Thoracic aorta (tissue), 2 donors: Measurements from ENCODE around the gene TTLL11. TPM values are rescaled to one million over a fixed set of nuclear protein-coding genes. Genes with fewer than 3 reads are reported as not detected.

Experiments used
- ATAC-seq: fragments of 150-250 bp; one replicate; pipeline ENCODE4 v1.8.0; 2017; ENCODE audit warnings: low read depth; ENCODE audit not compliant: insufficient number of reproducible peaks, low FRiP score
- DNase-seq: peaks from one replicate; pipeline ENCODE4 v3.0.0-alpha.2; 2020; ENCODE audit warnings: low spot score
- H3K27ac ChIP-seq, 2 donors: fragments of 200-600 bp; sonication (generic); 1 replicate in 1 of 2; 2 replicates in 1 of 2; pipeline ENCODE4 v1.5.1; 2016; ENCODE audit warnings: mild to moderate bottlenecking in 2 of 2, moderate library complexity in 2 of 2
- H3K27me3 ChIP-seq: fragments of 200-600 bp; sonication (generic); replicated peaks from 2 replicates; pipeline ENCODE4 v1.6.0; 2016; ENCODE audit warnings: mild to moderate bottlenecking; ENCODE audit not compliant: insufficient read depth
- H3K36me3 ChIP-seq: fragments of 200-600 bp; sonication (generic); one replicate; pipeline ENCODE4 v1.5.1; 2016
- H3K4me1 ChIP-seq, 2 donors: fragments of 200-600 bp; sonication (generic); 1 replicate in 1 of 2; 2 replicates in 1 of 2; pipeline versions ENCODE4 v1.5.1 to v1.6.0; 2016; ENCODE audit warnings: low read depth in 2 of 2, mild to moderate bottlenecking in 1 of 2; ENCODE audit not compliant: control insufficient read depth in 1 of 2
- H3K4me3 ChIP-seq: fragments of 200-600 bp; sonication (generic); 2 replicates; pipeline ENCODE4 v1.5.1; 2016; ENCODE audit warnings: mild to moderate bottlenecking
- H3K9me3 ChIP-seq: fragments of 200-600 bp; sonication (generic); 2 replicates; pipeline ENCODE4 v1.5.1; 2016
- total RNA-seq, 2 donors: library from RNA; depleted of rRNA; stranded (reverse); fragments of >200 nt; gene quantifications; one replicate each; pipeline versions ENCODE4 v1.1.0 to v1.2.3, GENCODE V29; 2016
- TF ChIP-seq, protein P1 (sequence below): fragments of 200-600 bp; sonication (generic); IDR thresholded peaks from one replicate; pipeline ENCODE4 v1.5.1; 2019; ENCODE audit warnings: antibody characterized with exemption

Gene TTLL11
- total RNA-seq, 2 donors from 2014 or later: 25.7 to 31.2 TPM

DNA sequence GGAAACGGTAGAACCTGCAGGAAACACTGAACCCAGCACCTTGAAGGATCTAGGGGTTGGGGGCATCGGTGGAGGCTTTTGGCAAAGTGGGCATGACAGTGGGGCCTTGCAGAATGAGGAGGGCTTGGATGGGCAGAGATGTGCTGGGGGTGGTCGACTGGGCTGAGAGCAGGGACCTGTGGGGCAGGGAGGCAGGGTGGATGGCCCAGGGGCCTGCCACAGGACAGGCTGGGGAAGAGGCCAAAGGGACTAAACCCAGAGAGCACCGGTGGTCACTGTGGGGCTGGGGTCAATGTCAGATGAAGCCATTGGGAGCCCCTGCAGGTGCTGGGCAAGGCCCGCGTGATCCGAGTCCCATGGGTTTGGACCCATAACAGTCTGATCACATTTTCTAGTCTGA is 266.4 kb downstream of the TTLL11 start:
- no peak overlapping the region for H3K4me3 ChIP-seq
- ATAC-seq (no peak), DNase-seq (no peak)
- TF ChIP-seq, protein P1, sequence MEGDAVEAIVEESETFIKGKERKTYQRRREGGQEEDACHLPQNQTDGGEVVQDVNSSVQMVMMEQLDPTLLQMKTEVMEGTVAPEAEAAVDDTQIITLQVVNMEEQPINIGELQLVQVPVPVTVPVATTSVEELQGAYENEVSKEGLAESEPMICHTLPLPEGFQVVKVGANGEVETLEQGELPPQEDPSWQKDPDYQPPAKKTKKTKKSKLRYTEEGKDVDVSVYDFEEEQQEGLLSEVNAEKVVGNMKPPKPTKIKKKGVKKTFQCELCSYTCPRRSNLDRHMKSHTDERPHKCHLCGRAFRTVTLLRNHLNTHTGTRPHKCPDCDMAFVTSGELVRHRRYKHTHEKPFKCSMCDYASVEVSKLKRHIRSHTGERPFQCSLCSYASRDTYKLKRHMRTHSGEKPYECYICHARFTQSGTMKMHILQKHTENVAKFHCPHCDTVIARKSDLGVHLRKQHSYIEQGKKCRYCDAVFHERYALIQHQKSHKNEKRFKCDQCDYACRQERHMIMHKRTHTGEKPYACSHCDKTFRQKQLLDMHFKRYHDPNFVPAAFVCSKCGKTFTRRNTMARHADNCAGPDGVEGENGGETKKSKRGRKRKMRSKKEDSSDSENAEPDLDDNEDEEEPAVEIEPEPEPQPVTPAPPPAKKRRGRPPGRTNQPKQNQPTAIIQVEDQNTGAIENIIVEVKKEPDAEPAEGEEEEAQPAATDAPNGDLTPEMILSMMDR: no peak
- H3K27ac ChIP-seq: no peak overlapping the region
- peaks cover 8% of the 10 kb centered on the region for H3K36me3 ChIP-seq
- no peaks in the 10 kb centered on the region for H3K27me3 ChIP-seq
- peaks cover 0 to 11% of the 10 kb centered on the region in 2 donors for H3K4me1 ChIP-seq
- H3K9me3 ChIP-seq: no peaks in the 10 kb centered on the region

DNA sequence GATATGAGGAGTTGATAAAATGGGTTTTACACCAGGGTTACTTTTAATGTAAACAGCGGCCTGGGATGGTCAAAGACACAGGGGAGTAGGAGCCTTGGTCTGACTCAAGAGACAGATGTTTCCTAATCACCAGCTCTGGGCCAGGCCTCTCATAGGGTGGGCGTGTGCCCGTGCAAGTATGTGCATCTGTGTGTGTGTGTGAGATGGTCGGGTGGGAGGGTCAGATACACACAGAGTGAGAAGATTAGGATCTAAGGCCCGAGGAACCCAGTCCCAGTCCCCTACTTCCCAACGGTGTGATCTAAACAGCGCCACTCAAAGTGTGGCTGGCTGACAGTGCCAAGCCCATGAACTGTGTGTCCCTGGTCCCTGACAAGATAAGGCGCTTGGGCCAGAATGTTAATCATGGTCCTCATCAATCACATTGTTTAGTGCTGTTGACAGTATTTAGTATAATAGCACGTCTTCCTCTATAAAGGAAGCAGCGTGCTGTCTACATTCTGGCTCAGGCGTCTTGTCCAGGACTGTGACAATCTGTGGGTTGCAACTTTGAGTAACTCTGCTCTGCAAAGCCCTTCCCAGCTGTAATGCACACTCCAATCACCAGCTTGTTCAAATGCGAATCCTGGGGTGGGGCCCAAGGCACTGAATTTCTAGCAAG is 267.9 kb downstream of the TTLL11 start:
- Histone ChIP-seq H3K27me3 (no peaks in the 10 kb centered on the region), H3K4me3 (no peak overlapping the region), H3K36me3 (peaks cover 8% of the 10 kb centered on the region), H3K27ac (no peak overlapping the region), H3K4me1 (peaks cover 0 to 2% of the 10 kb centered on the region in 2 donors), H3K9me3 (no peaks in the 10 kb centered on the region)
- TF ChIP-seq, protein P1: no peak
- ATAC-seq (no peak), DNase-seq (no peak)

DNA sequence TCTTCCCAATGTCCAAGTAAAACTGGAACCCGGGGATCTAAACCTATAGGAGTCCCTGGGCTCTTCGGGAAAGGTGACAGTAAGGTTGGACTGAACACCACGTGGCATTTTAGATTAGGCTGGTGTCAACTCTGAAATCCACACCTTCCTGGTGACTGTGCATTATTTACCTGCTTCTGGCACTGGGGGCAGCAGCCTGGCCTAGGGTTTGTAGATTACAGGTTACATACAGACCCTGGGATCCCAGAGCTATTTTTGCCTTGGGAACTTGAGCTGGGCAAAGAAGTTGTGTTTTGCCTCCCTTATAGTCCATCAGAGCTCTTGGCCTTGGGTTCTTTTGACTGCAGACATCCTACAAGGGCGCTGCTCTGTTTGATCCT is 268.5 kb downstream of the TTLL11 start:
- no peak overlapping the region for H3K27ac ChIP-seq
- no peaks in the 10 kb centered on the region for H3K9me3 ChIP-seq
- H3K4me1 ChIP-seq: no peaks in the 10 kb centered on the region
- H3K4me3 ChIP-seq: no peak overlapping the region
- TF ChIP-seq, protein P1: no peak
- ATAC-seq (no peak), DNase-seq (no peak)
- H3K27me3 ChIP-seq: no peaks in the 10 kb centered on the region
- H3K36me3 ChIP-seq: peaks cover 8% of the 10 kb centered on the region

DNA sequence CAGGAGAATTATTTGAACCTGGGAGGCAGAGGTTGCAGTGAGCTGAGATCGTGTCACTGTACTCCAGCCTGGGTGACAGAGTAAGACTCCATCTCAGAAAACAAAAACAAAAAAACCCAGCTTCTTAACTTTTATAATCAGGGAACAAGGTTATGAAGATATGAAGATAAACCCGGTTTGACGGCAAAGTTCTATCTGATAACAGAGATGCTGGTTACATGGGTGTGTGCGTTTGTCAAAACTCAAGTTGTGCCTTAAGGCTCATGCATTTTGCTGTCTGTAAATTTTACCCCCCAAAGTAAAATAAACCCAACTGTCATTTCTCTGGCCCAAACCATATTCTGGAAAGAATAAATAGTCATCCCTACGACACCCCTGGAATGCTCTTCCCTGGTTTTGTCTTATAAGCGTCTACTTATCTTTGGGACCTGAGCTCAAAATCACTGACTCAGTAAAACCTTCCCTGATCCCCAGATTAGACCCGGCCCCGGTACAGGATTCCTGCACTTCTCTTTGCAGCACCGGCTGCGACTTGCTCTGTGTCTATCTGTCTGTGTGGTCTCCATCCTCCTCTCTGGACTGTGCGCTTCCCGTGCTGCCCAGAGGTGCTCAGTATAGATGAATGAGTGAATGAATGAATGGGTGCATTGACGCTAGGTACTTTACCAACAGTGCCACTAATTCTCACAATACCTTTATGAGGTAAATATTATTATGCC is 269.5 kb downstream of the TTLL11 start:
- TF ChIP-seq, protein P1: no peak
- Histone ChIP-seq H3K36me3 (peaks cover 8% of the 10 kb centered on the region), H3K27me3 (no peaks in the 10 kb centered on the region), H3K4me3 (no peak overlapping the region), H3K27ac (no peak overlapping the region), H3K4me1 (no peaks in the 10 kb centered on the region), H3K9me3 (no peaks in the 10 kb centered on the region)
- DNase-seq (no peak), ATAC-seq (no peak)

DNA sequence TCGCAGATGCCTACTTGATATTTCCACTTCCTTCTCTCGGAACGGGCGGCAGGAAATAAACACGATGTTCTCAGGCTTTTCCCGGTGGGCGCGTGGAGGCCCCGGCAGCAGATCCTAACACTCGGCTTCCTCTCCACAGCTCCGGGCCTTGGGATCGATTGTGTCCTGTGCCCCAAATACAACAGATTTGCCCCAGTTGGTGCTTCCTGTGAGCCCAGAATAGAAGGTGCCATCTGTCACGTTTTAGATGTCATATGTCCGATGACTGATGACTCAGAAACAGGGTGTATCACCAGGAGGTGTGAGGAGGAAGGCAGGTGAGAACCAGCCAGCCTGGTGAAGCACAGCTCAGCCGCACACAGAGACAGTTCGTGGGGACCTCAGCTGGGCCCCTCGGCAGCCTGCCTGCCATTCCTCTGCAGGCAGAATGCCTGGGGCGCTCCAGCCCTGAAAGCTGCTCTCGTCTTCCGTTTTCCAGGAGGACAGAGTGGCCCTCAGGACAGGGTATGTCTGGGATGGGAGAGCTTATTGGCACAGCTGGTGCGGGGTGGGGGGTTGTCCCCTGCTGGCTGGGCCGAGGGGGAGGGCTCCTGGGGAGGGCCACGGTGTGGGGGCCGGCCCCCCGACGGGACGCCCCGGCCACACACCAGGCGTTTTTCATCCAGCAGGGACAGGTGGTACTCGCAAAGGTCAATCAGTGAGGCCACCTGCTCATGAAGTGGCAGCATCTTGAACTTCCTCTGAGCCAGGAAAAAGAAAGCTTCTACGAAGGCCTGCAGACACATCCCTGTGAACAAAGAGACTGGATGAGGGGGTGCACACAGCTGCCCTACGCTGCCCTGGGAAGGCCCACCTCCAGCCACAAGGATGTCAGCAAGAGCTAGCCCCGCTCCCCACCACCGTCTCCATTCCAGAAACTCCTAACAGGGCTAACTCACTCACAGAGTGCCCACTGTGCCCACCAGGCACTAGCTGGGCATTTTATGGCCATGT is 270.7 kb downstream of the TTLL11 start:
- no peak for ATAC-seq
- TF ChIP-seq, protein P1: no peak
- Histone ChIP-seq H3K9me3 (no peaks in the 10 kb centered on the region), H3K4me1 (no peaks in the 10 kb centered on the region), H3K4me3 (no peak overlapping the region), H3K27ac (no peak overlapping the region), H3K27me3 (no peaks in the 10 kb centered on the region), H3K36me3 (peaks cover 8% of the 10 kb centered on the region)
- DNase-seq: no peak
